Lung (tissue), 12 donors: Measurements from ENCODE around the gene KCNQ1OT1. TPM values are rescaled to one million over a fixed set of nuclear protein-coding genes. Genes with fewer than 3 reads are reported as not detected.

Source experiments
- ATAC-seq: fragments of 200-7000 bp; cut with Tn5 transposase; one replicate; pipeline ENCODE4 v1.9.1; 2020; ENCODE audit warnings: moderate number of reproducible peaks; ENCODE audit not compliant: insufficient read depth, low FRiP score
- DNase-seq, 3 donors: peaks; one replicate each; pipeline ENCODE4 v3.0.0-alpha.2; 2013 to 2017
- H3K27ac ChIP-seq, 2 donors: one replicate each; pipeline ENCODE4 v1.5.1; 2013; ENCODE audit warnings: mild to moderate bottlenecking in 2 of 2, moderate library complexity in 2 of 2, control low read depth in 1 of 2, inconsistent platforms in 1 of 2, low read depth in 1 of 2, low read length in 1 of 2
- H3K27me3 ChIP-seq, 3 donors: one replicate each; pipeline ENCODE4 v1.5.1; 2013; ENCODE audit warnings: low read length in 2 of 3; ENCODE audit not compliant: control insufficient read depth in 3 of 3, insufficient read depth in 3 of 3
- H3K36me3 ChIP-seq, 4 donors: one replicate each; pipeline ENCODE4 v1.5.1; 2013; ENCODE audit warnings: low read length in 4 of 4, mild to moderate bottlenecking in 1 of 4, moderate library complexity in 1 of 4; ENCODE audit not compliant: control insufficient read depth in 4 of 4, insufficient read depth in 4 of 4
- H3K4me1 ChIP-seq, 5 donors: one replicate each; pipeline ENCODE4 v1.5.1; 2013; ENCODE audit warnings: low read length in 5 of 5, mild to moderate bottlenecking in 2 of 5, moderate library complexity in 1 of 5; ENCODE audit not compliant: control insufficient read depth in 5 of 5, insufficient read depth in 5 of 5
- H3K4me3 ChIP-seq: one replicate; pipeline ENCODE4 v1.5.1; 2013; ENCODE audit warnings: mild to moderate bottlenecking, control low read depth, moderate library complexity
- H3K9ac ChIP-seq, 2 donors: one replicate each; pipeline ENCODE4 v1.5.1; 2013; ENCODE audit warnings: low read length in 2 of 2, control low read depth in 1 of 2; ENCODE audit not compliant: insufficient read depth in 1 of 2
- H3K9me3 ChIP-seq, 4 donors: one replicate each; pipeline ENCODE4 v1.5.1; 2013; ENCODE audit warnings: low read length in 3 of 4, mild to moderate bottlenecking in 1 of 4, moderate library complexity in 1 of 4; ENCODE audit not compliant: control insufficient read depth in 4 of 4, insufficient read depth in 3 of 4
- WGBS, 2 donors: extraction: QIAGEN DNeasy Blood & Tissue Kit; methylation state at CpG; one replicate each; pipeline ENCODE4 v1.1.7; 2013; 5-methylcytosine and 5-hydroxymethylcytosine counted together
- polyA plus RNA-seq, 2 donors: library from polyadenylated mRNA; stranded (reverse); fragments of 200-250 nt; gene quantifications; one replicate each; pipeline ENCODE4 v1.2.1, GENCODE V29; 2013
- total RNA-seq, 2 donors: library from RNA; depleted of rRNA in 1 of 2; stranded (reverse); fragments of >200 nt in 1 of 2; gene quantifications; one replicate each; pipeline ENCODE4 v1.2.1, GENCODE V29; 2014 to 2021
- TF ChIP-seq, protein P1 (sequence below): IDR thresholded peaks from 2 replicates; pipeline ENCODE4 v1.5.1; 2012; ENCODE audit warnings: mild to moderate bottlenecking; ENCODE audit errors: control extremely low read depth, extremely low read depth
- donor health status: control.
- donor health status: control.
- donor health status: Bipolar disorder and iron deficiency.
- donor health status: healthy.
- donor health status: DM: yes; HTN: yes; CAD: no.

The KCNQ1OT1 gene
- total and polyA plus RNA-seq, 4 donors: 0.02 to 14.5 (median 1.7) TPM

DNA sequence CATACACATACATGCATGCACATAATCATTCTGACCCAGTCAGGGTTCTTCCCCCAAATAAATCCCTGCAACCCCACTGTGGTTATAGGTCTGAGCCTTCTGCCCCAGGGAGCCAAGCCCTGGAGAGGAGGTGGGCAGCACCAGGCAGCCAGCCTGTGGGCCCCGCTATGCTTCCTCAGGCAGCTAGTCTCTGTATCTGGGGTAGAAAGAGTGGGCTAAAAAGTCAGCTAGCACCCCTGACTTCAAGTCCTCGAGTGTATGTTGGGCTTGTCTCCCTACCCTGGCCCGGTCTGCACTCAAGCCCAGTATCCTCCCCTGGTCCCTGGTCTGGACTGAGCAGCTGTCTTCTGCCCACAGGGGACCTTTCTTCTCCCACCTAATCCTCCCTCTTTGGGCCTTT lies 28.0 kb downstream of the KCNQ1OT1 start:
- DNase-seq (peak in 1 of 3 donors; percentile 8), ATAC-seq (no peak)
- H3K36me3 ChIP-seq: peaks cover 0 to 10% (median 3%) of the 10 kb centered on the region in 4 donors
- H3K9ac ChIP-seq: no peak overlapping the region
- TF ChIP-seq, protein P1, sequence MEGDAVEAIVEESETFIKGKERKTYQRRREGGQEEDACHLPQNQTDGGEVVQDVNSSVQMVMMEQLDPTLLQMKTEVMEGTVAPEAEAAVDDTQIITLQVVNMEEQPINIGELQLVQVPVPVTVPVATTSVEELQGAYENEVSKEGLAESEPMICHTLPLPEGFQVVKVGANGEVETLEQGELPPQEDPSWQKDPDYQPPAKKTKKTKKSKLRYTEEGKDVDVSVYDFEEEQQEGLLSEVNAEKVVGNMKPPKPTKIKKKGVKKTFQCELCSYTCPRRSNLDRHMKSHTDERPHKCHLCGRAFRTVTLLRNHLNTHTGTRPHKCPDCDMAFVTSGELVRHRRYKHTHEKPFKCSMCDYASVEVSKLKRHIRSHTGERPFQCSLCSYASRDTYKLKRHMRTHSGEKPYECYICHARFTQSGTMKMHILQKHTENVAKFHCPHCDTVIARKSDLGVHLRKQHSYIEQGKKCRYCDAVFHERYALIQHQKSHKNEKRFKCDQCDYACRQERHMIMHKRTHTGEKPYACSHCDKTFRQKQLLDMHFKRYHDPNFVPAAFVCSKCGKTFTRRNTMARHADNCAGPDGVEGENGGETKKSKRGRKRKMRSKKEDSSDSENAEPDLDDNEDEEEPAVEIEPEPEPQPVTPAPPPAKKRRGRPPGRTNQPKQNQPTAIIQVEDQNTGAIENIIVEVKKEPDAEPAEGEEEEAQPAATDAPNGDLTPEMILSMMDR: no peak
- 94 to 100% methylated on average over 3 of the region's 3 CpGs for WGBS, 2 donors
- no peak overlapping the region for H3K4me3 ChIP-seq
- H3K27ac ChIP-seq: no peak overlapping the region
- H3K9me3 ChIP-seq: no peaks in the 10 kb centered on the region
- peaks cover 0 to 21% (median 13%) of the 10 kb centered on the region in 5 donors for H3K4me1 ChIP-seq
- H3K27me3 ChIP-seq: no peaks in the 10 kb centered on the region

DNA sequence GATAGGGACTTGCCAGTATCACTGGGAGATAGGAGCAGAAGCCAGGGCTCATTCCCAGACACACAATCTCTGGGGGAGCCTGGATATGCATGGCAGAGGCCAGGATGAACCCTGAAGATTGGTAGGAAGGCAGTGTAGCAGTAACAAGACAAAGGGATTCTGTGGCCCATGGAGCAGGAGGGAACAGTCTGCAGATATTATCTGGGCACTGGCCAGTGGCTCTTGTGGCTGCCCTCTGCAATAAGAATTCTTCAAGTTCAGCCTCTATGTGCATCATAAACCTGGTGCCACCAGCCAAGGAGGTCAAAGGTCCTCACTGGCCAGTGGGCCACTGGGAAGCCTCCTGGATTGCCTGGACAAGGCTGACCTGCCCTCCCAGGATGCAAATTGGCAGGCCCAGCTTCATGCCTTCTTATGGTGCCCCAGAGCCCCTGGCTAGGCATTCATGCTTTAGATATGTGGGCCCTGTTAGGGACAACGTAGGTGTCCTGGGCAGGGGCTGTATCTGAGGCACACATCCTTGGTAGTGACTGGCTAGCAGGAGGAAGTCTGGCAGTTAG lies 29.2 kb downstream of the KCNQ1OT1 start:
- H3K9ac ChIP-seq: no peak overlapping the region
- H3K4me1 ChIP-seq: peaks cover 0 to 20% (median 10%) of the 10 kb centered on the region in 5 donors
- DNase-seq (peak in 1 of 3 donors; percentile 3), ATAC-seq (no peak)
- H3K27ac ChIP-seq: no peak overlapping the region
- H3K9me3 ChIP-seq: no peaks in the 10 kb centered on the region
- 0 to 94% methylated on average over 1 of the region's 1 CpG for WGBS, 2 donors
- no peaks in the 10 kb centered on the region for H3K27me3 ChIP-seq
- H3K4me3 ChIP-seq: no peak overlapping the region
- TF ChIP-seq, protein P1: no peak
- H3K36me3 ChIP-seq: peaks cover 0 to 10% (median 4%) of the 10 kb centered on the region in 4 donors

DNA sequence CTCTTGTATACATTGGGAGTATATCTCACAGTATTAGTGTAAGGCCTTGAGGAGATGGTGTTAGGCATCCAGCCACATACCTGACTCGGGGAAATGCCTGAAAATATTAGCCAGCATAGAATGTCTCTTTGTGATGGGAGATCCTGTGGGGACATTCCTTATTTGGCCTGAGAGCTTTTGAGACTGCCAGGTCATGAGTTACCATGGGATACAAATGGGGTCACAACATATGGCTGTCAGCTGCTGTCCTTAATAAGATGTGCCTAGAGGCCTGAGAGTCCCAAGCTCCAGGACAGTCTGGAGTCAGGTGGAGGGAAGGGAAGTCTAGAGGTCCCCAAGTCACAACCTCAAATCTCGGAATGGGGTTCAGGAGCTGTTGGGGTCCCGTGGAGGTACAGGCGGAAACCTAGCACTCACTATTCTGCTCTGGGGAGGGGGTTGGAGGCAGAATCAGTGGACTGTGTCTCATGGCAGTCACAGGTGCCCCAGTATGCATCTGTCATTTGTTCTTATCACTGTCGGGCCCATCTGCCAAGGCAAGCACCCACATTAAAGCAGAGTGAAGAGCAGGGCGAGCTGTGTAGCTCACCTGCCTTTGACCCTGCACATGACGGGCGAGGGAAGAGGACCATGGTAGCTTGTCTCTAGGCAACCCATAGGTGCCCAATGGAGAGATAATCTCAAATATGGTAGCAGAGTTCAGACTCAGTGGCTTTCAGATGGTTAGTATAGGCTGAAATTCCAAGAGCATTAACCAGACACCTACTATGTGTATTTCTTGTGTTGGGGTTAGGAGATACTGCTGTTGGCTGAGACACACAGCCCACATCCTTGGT lies 29.9 kb downstream of the KCNQ1OT1 start:
- Histone ChIP-seq H3K9me3 (no peaks in the 10 kb centered on the region), H3K4me3 (no peak overlapping the region), H3K27me3 (no peaks in the 10 kb centered on the region), H3K9ac (no peak overlapping the region), H3K4me1 (peaks cover 0 to 13% (median 8%) of the 10 kb centered on the region in 5 donors), H3K36me3 (peaks cover 0 to 10% (median 5%) of the 10 kb centered on the region in 4 donors), H3K27ac (no peak overlapping the region)
- 95 to 97% methylated on average over 8 of the region's 8 CpGs for WGBS, 2 donors
- DNase-seq: peak in 1 of 3 donors; percentile 7
- ATAC-seq: no peak
- TF ChIP-seq, protein P1: no peak
